ENCODE data around the gene KLK2.

GRCh38 chr19:50861496-50862286, 11.5 kb upstream of the KLK2 start:
- TF ChIP-seq EZH2 (IDR thresholded peaks at IDR 0.05) (no peak), POLR2A (IDR thresholded peaks at IDR 0.05; ENCODE audit: borderline replicate concordance, extremely low read depth, insufficient read depth, insufficient read length) (no peak), JUND (IDR thresholded peaks at IDR 0.05) (no peak), EZH2phosphoT487 (IDR thresholded peaks at IDR 0.05; ENCODE audit: borderline replicate concordance) (no peak), EGR1 (IDR thresholded peaks at IDR 0.05; ENCODE audit: low read depth) (no peak), CTCF (IDR thresholded peaks at IDR 0.05 in 2 of 3, conservative IDR thresholded peaks at IDR 0.05 in 1 of 3; ENCODE audit: borderline replicate concordance in 1 of 3, insufficient read depth in 1 of 3, low read depth in 2 of 3, low read length in 2 of 3) (no peak), ZNF274 (IDR thresholded peaks at IDR 0.05; ENCODE audit: low read depth, low read length) (no peak), TCF7L2 (IDR thresholded peaks at IDR 0.05; ENCODE audit: borderline replicate concordance, extremely low read depth, insufficient read depth, insufficient read length) (no peak)

Data from HCT116 (cell line).